NCI-H2227 (cell line): Measurements from ENCODE around the gene TSPY1.
"Not testable (repeated sequence)": the region's sequence is repeated elsewhere in the genome, so short reads cannot be mapped to it uniquely, and the experiment has no call there.

Experiments used
- DNase-seq: peaks from one replicate; lab custom pipeline; 2025; ENCODE audit not compliant: unreplicated experiment; lab: John Stamatoyannopoulos, UW

The TSPY1 gene

DNA sequence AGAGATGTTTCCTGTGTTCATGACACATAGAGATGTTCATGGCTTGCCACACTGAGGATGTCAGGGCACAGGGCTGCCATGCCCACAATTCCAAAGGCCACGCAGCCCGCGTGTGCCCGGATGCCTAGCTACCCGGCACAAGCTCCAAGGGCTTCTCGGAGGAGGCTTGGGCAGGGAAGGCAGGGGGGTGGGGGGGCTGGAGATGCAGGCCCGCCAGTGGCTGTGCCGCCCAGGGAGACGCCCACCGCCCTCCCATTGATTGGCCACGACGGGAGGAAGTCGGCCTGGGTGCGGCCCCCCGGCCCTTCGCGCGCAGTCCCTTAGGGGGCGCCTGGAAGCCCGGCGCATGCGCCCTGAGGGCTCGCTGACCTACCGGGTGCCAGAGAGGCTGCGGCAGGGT lies at the start of gene TSPY1:
Gene TSPY1 (plus strand): TSS at position 301 of the 400 bp plus-strand sequence. CDS start 46 bp downstream, at position 347.
- DNase-seq = not testable (repeated sequence)

DNA sequence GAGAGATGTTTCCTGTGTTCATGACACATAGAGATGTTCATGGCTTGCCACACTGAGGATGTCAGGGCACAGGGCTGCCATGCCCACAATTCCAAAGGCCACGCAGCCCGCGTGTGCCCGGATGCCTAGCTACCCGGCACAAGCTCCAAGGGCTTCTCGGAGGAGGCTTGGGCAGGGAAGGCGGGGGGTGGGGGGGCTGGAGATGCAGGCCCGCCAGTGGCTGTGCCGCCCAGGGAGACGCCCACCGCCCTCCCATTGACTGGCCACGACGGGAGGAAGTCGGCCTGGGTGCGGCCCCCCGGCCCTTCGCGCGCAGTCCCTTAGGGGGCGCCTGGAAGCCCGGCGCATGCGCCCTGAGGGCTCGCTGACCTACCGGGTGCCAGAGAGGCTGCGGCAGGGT lies 20.2 kb downstream of the TSPY1 start, which contains the start of gene TSPY9:
Gene TSPY9 (plus strand): TSS at position 301 of the 400 bp plus-strand sequence. CDS start 46 bp downstream, at position 347.
- DNase-seq = not testable (repeated sequence)

GRCh38 chrY:9504396-9504795 lies 37.6 kb downstream of the TSPY1 start:
- not testable (repeated sequence) for DNase-seq

DNA sequence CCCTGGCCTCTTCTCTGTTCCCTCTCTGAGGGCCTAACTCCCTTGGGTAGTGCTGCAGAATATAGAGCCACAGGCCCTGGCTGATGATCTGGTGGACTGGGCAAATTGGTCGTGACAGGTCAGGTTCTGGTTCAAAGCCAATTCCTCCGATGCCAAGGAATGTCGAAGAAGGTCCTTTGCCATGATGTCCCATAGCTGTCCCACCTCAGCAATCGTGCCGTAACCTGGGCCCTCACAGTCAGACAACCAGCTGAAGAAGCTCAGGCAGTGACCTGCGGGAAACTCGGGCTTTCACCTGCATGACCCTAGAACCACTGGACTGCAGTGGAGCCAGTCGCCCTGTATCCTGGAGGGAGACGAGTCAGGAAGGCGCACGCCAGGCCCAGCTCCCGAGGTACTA lies 49.5 kb downstream of the TSPY1 start:
- not testable (repeated sequence) for DNase-seq
